GM21390 (cell line): Measurements from ENCODE around the gene MAD2L1BP.

Source experiments
- ATAC-seq: cut with Tn5 transposase; IDR thresholded peaks from one replicate; pipeline ENCODE4 v1.9.1; 2021; ENCODE audit not compliant: unreplicated experiment

The MAD2L1BP gene

DNA sequence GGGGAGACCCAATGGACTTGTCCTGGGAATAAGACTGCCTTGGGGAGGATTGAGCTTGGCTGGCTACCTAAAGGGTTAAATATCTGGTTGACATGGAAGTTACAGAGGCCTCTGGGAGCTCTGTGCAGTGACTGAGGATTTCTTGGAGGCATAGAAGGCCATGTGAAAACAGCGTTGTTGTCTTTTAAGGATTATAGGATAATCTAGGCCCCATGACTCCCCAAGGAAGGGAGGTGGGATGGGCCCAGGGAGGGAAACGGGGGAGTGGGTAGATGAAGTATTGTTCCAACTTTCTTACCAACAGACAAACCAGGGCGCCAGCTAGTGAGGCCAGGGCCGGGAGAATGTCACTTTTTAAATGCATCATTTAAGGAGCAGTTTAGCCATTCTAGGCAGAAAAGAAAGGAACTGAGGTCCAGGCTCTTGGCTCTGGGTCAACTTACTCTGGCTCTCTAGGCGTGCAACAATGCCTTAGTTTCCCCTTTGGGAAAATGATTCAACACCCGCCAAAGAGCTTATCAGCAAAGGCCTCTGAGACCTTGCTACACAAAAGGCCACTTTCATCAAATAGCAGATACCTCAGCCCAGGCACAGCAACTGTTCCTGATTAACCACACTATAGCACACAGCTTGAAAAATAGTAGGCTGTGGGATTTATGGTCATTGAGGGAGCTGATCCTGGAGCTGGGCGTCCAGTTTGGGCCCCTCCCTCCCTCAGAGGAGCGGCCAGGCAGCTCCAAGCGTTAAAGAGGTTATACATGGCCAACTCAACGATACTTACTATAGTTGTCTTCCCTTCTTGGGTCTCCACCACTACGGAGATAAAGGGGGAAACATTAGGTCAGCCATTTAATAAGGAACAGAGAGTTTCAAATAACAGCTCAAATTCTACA is 44.9 kb downstream of the MAD2L1BP start:
- no peak for ATAC-seq

DNA sequence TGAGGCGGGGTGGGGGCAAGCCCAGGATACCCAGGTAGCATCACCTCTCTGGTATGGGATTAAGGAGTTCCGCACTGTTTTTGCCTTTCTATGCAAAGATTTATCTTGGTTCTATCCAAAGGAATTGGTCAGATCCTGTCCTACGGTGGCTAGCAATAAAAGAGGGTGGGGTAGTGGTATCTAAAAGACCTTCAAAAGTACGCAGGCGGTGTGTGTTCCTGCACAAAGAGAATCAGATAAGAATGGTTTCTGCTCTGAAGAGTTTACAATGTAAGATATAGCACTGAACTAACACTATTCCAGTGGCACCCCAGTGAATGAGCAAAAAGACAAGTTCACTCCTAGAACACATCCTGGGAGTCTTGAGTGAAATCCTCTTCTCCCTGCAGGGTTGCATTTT is 45.7 kb downstream of the MAD2L1BP start:
- no peak for ATAC-seq

DNA sequence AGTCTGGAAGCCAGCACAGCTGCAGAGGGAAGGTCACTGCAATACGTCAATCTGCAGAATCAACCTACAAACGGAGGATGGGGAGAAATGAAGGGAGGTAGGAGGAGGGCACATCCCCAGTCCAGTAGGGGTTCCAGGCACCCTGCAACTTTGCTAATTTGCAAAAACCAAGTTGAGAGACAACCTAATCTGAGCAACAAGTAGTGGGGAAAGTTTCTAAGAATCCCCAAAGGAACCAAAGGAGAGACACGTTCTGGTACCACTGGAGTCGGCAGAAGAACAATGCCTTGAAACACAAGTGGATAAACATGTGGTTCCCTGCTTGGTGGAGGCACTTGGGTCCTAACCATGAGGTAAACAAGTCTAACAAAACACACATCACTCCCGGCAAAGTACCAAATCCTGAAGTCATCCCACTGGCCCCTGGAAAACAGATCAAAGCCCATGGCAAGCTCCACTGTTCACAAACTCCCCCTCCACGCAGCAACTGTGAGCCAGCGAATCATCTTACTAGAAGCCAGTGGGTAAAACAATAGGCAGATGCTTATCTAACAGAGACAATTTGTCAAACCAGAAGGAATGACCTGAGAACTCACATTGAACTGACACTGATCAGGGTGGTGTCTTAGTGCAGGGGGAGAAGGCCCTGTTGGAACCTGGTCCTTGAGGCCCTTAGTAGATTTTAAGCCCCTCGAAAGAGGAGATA is 47.2 kb downstream of the MAD2L1BP start:
- ATAC-seq = no peak

DNA sequence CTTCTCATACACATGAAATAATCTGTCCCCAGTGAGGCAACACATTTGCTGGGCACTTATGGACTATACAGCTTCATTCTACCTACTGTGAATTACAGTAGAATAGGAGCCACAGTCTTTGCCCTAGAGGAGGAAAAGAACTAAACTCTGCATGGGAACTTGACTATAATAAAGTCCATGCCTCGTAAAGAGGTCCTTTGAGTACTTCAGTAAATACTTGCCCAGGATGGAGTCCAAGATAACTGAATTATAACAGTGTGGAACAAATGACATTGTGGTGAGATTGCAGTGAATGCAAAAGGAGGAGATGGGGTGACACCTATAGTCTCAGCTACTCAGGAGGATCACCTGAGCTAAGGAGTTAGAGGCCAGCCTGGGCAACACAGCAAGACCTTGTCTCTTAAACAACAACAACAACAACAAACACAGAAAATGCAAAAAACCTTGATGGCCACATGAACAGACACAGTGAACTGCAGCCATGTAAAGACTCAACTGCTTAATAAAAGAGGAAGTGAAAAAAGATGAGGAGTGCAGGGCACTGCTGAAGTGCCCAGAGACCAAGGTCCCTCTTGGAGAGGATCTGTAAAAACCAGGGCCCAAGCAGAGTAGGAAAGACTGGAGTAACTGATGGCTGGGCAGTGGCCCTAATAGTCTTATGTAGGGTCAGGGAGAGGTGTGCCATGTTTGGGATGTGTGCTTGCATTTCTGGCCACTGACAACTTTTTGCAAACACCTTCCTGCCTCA is 48.2 kb downstream of the MAD2L1BP start:
- no peak for ATAC-seq

DNA sequence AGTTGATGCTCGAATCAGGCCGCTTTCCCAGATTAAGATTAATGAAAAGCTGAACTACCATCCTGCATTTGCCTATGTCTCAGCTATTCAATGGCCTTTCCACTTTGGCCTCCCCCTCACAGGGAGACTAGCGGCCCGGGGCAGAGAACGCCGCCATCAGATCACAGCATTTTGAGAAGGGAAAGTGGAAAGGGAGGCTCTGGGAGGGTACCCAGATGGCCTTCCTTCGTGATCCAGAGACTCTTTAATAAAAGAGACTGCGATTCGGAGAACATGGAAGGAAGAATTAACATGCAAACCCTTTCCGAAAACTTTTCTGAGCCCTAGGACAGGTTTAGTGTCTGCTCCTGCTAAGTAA is 51.4 kb downstream of the MAD2L1BP start:
- no peak for ATAC-seq

DNA sequence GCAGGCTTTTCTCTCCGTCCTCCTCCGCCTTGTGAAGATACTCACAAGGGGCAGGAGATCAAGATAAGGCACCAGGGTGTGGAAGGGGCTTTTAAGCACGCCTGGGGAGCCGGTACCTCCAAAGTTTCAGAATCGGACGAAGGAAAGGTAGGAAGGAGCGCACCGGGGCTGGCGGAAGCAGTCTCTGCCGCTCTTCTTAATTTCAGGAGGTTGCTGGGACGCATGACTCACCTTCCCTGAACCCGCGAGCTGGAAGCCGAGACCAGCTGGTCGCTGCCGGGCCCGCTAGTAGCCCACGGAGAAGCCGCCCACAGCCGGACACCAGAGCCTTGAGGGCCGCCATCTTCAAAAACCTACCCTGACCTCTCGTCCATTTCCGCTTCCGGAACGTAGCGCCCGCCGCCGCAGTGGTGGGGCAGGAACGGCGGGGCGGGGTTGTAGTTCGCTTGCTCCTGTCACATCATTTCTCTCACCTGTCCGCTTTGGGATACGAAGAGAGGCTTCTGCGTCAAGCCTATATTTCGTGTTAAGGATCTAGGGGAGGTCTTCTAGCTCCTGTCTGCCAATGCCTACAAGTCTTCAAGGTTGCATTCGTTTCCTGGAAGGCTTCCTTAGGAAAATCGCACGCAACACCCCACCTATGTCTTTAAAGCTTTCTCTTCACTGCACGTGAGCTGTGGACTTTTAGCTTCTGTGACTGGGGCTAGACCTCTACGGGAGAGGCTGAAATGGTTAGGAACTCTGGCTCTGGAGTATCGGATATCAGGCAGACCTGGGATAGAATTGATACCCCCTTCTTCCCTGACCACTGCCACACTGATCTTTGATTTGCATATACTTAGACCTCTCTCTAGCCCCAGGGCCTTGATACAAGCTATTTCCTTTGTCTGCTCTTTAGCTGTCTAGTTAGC is 52.1 kb downstream of the MAD2L1BP start, which contains the start of gene MRPS18A:
TSS of gene MRPS18A (minus strand) at position 355 of the 911 bp plus-strand sequence. CDS start at position 343, 12 bp downstream.
- peak; percentile 91 for ATAC-seq

DNA sequence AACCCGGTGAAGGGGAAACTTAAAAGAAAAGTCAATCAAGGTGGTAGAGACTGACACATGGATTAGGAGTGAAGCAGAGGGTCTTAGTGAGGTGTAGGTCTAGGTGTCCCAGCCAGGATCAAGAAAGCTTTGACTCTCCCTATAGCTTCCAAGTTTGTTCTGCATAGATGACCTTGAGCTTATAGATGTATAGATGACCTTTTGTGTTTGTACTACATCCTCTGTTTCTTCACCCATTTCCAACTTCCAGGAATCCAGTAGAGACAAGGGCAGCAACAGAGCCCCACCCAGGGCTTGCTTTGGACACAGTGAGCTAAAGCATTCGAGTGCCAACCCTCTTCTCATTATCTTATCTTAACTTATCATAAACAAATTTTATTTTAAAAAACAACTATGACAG is 53.8 kb downstream of the MAD2L1BP start:
- no peak for ATAC-seq
